ENCODE results near the gene PLCD1. TPM values are rescaled to one million over a fixed set of nuclear protein-coding genes. Genes with fewer than 3 reads are reported as not detected.

Gene PLCD1
- total RNA-seq, 1 donor from 2014 or later: 6.5 TPM

DNA sequence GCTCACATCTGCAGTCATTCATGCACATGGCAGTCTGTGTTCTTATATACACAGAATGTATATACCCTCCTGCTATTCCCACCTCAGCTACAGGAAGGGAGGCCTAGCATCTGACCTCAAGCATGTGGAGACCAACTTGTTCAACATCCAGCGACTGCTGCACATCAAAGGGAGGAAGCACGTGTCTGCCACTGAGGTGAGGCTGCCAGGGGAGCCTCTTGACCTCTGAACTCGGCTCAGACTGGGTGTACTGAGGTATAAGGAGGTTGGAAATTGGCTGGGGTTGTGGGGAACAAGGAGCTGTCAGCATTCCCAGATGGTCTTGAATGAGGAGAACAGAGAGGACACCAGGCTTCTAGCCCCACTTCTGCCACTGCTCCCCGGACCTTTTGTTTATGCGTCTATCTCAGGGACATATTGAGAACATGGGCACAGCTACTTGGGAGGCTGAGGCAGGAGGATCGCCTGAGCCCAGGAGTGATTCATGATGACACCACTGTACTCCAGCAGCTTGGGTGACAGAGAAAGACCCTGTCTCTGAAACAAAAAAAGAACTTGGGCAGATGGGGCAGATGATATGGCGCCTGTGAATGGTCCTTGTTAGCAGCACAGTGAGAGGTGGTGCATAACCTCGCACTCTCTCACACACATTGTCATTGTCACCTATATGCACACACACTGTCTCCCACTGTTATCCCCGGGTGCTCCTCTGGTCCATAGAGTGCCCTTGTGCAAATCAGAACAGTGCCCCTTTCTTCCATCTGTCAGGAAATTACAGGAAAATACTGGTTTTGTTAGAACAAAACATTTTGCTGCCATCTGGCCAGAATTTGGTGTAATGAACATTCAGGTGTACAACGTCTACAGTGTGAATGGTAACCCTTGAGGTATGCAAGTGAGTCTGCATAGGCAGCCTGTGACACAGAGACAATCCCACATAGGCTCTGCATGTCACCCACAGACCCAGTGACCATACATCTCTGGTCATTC lies 33.5 kb downstream of the PLCD1 start:
- Mint-ChIP-seq H3K27me3 (no peaks in the 10 kb centered on the region), H3K4me3 (peak overlapping the region; percentile 13), H3K9me3 (no peaks in the 10 kb centered on the region), H3K36me3 (ENCODE audit: low read depth) (peaks cover 22% of the 10 kb centered on the region), H3K27ac (peak overlapping the region; percentile 30), H3K4me1 (peaks cover 53% of the 10 kb centered on the region)
- ChIA-PET CTCF (interaction anchor here (0.7 to 1.9 kb wide), 7 partner anchors 14 to 141 kb away, joined by 3 to 8 read pairs (median 3); partner anchors contain the start of genes ACAA1 and DLEC1), POLR2A (interaction anchor here (0.6 to 2.3 kb wide), 3 partner anchors 43 to 183 kb away, joined by 4 to 8 read pairs (median 5); partner anchors contain the start of genes ACAA1 and DLEC1)
- intact Hi-C loops (cut with micrococcal nuclease): no loop called here
- TF ChIP-seq, protein P1, sequence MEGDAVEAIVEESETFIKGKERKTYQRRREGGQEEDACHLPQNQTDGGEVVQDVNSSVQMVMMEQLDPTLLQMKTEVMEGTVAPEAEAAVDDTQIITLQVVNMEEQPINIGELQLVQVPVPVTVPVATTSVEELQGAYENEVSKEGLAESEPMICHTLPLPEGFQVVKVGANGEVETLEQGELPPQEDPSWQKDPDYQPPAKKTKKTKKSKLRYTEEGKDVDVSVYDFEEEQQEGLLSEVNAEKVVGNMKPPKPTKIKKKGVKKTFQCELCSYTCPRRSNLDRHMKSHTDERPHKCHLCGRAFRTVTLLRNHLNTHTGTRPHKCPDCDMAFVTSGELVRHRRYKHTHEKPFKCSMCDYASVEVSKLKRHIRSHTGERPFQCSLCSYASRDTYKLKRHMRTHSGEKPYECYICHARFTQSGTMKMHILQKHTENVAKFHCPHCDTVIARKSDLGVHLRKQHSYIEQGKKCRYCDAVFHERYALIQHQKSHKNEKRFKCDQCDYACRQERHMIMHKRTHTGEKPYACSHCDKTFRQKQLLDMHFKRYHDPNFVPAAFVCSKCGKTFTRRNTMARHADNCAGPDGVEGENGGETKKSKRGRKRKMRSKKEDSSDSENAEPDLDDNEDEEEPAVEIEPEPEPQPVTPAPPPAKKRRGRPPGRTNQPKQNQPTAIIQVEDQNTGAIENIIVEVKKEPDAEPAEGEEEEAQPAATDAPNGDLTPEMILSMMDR (IDR thresholded peaks at IDR 0.05): no peak
- ATAC-seq (ENCODE audit: low read depth) (no peak), DNase-seq (no peak)

DNA sequence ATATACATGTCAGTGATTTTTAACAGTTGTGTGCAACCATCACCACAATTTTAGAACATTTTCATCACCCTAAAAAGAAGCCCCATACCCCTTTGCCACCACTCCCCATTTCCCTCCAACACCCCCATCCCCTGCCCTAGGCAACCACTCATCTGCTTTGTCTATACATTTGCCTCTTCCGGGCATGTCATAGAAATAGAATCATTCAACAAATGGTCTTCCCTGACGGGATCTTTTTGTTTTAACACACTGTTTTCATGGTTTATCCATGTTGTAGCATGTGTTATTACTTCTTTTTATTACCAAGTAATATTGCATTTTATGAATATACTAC lies 34.8 kb downstream of the PLCD1 start:
- ChIA-PET POLR2A (interaction anchor here (1.0 to 1.1 kb wide), 3 partner anchors 44 to 501 kb away, joined by 4 to 5 read pairs (median 4); partner anchors contain the start of genes DLEC1, EXOG and MYD88), CTCF (interaction anchor here (0.9 kb wide), 1 partner anchor 45 kb away, joined by 3 read pairs; no protein-coding TSS in a partner anchor)
- no peaks in the 10 kb centered on the region for H3K9me3 Mint-ChIP-seq
- peaks cover 53% of the 10 kb centered on the region for H3K4me1 Mint-ChIP-seq
- TF ChIP-seq, protein P1 (IDR thresholded peaks at IDR 0.05): no peak
- H3K27ac Mint-ChIP-seq: peak overlapping the region; percentile 95
- no peaks in the 10 kb centered on the region for H3K27me3 Mint-ChIP-seq
- ATAC-seq (ENCODE audit: low read depth) (no peak), DNase-seq (no peak)
- H3K4me3 Mint-ChIP-seq: peak overlapping the region; percentile 99
- peaks cover 22% of the 10 kb centered on the region for H3K36me3 Mint-ChIP-seq (ENCODE audit: low read depth)
- intact Hi-C loops (cut with micrococcal nuclease): loop anchor here (1.0 kb wide), 1 partner anchor 45 kb away; the partner anchor contains the start of gene DLEC1

DNA sequence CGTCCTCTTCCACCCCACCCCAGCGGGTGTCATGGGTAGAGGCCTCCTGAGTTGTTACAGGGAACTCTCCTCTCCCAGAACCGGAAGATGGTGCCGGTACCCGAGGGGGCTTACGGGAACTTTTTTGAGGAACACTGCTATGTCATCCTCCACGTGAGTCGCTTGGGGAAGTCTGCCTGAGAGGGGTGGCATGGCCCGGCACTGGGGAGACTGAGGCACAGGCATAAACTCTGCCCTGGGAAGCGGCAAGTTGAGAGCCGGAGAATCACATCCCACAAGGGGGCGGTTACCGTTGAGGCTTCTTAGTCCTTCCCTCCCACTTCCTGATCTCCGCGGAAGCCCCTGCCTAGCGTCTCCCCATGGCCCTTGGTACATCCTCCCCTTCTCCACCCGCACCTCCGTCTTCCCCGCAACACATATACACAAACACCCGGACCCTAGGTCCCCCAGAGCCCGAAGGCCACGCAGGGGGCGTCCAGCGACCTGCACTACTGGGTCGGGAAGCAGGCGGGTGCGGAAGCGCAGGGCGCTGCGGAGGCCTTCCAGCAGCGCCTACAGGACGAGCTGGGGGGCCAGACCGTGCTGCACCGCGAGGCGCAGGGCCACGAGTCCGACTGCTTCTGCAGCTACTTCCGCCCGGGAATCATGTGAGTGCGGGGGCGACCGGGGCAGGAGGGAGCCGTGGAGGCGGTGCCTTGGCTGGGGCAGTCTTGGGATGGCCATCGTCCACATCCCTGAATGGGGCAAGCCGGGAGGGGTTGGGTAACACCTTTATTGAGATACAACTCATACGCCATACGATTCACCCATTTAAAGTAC lies 35.4 kb downstream of the PLCD1 start:
- peak overlapping the region; percentile 95 for H3K27ac Mint-ChIP-seq
- H3K4me3 Mint-ChIP-seq: peak overlapping the region; percentile 99
- ChIA-PET POLR2A (interaction anchor here (1.0 to 1.1 kb wide), 3 partner anchors 45 to 502 kb away, joined by 4 to 5 read pairs (median 4); partner anchors contain the start of genes DLEC1, EXOG and MYD88), CTCF (interaction anchor here (0.9 kb wide), 1 partner anchor 46 kb away, joined by 3 read pairs; no protein-coding TSS in a partner anchor)
- DNase-seq (peak; percentile 61), ATAC-seq (ENCODE audit: low read depth) (peak; percentile 51)
- TF ChIP-seq, protein P1 (IDR thresholded peaks at IDR 0.05): no peak
- peaks cover 22% of the 10 kb centered on the region for H3K36me3 Mint-ChIP-seq (ENCODE audit: low read depth)
- no peaks in the 10 kb centered on the region for H3K9me3 Mint-ChIP-seq
- H3K4me1 Mint-ChIP-seq: peaks cover 49% of the 10 kb centered on the region
- intact Hi-C loops (cut with micrococcal nuclease): loop anchor here (1.0 kb wide), 2 partner anchors 45 to 171 kb away; partner anchors contain the start of genes DLEC1 and OXSR1
- H3K27me3 Mint-ChIP-seq: no peaks in the 10 kb centered on the region

DNA sequence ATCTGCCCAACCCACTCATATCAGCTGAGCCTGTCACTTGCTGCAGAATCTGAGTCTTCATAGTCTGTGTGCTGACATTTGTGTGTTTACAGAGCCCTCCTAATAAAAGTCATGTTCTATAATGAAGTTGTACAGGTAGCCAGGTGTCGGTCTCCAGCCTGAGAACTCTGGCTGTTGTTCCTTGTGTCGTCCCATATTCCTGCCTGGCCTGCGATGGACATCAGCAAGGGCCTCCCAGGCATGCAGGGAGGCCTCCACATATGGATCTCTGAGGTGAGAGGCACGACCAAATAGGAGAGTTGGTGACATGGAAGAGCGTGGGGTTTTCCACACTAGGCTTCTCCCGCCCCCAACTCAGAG lies 36.0 kb downstream of the PLCD1 start:
- TF ChIP-seq, protein P1 (IDR thresholded peaks at IDR 0.05): no peak
- DNase-seq (no peak), ATAC-seq (ENCODE audit: low read depth) (no peak)
- CTCF ChIA-PET: interaction anchor here (1.4 kb wide), 1 partner anchor 18 kb away, joined by 3 read pairs; no protein-coding TSS in a partner anchor
- POLR2A ChIA-PET: no interaction called here
- peaks cover 45% of the 10 kb centered on the region for H3K4me1 Mint-ChIP-seq
- peak overlapping the region; percentile 95 for H3K27ac Mint-ChIP-seq
- H3K9me3 Mint-ChIP-seq: no peaks in the 10 kb centered on the region
- intact Hi-C loops (cut with micrococcal nuclease): loop anchor here (1.0 kb wide), 1 partner anchor 172 kb away; the partner anchor contains the start of gene OXSR1
- H3K27me3 Mint-ChIP-seq: no peaks in the 10 kb centered on the region
- H3K36me3 Mint-ChIP-seq (ENCODE audit: low read depth): peaks cover 22% of the 10 kb centered on the region
- H3K4me3 Mint-ChIP-seq: peak overlapping the region; percentile 99

Measured in activated B cell treated with CpG ODN at 0.5 μM for 24 hours (primary cell).